Spinal cord (tissue), 10 donors: ENCODE measurements around the gene PRPH2. TPM values are rescaled to one million over a fixed set of nuclear protein-coding genes. Genes with fewer than 3 reads are reported as not detected.
"Not testable (repeated sequence)": the region's sequence is repeated elsewhere in the genome, so short reads cannot be mapped to it uniquely, and the experiment has no call there.

ENCODE experiments used
- DNase-seq, 6 donors: peaks; one replicate each; pipeline versions ENCODE4 v3.0.0 to v3.0.0-alpha.2; 2013 to 2015; ENCODE audit warnings: low spot score in 6 of 6, low read depth in 4 of 6
- H3K27ac ChIP-seq: one replicate; pipeline ENCODE4 v1.5.1; 2013; ENCODE audit warnings: low read depth, low read length, control low read depth
- H3K27me3 ChIP-seq: one replicate; pipeline ENCODE4 v1.6.1; 2013; ENCODE audit warnings: low read length; ENCODE audit not compliant: control insufficient read depth, insufficient read depth
- H3K36me3 ChIP-seq: one replicate; pipeline ENCODE4 v1.6.1; 2013; ENCODE audit warnings: low read length; ENCODE audit not compliant: control insufficient read depth, insufficient read depth
- H3K4me1 ChIP-seq: one replicate; pipeline ENCODE4 v1.6.1; 2013; ENCODE audit warnings: low read length; ENCODE audit not compliant: control insufficient read depth, insufficient read depth
- H3K4me3 ChIP-seq: one replicate; pipeline ENCODE4 v1.5.1; 2013; ENCODE audit warnings: low read depth, low read length, control low read depth
- H3K9me3 ChIP-seq: one replicate; pipeline ENCODE4 v1.6.1; 2013; ENCODE audit warnings: low read length; ENCODE audit not compliant: control insufficient read depth, insufficient read depth
- WGBS: methylation state at CpG from one replicate; pipeline ENCODE4 v1.1.5; 2013; ENCODE audit warnings: missing lambda C conversion rate; ENCODE audit not compliant: insufficient coverage; 5-methylcytosine and 5-hydroxymethylcytosine counted together
- polyA plus RNA-seq, 2 donors: library from polyadenylated mRNA; unstranded; fragments of 120-200 nt; gene quantifications; one replicate each; pipeline ENCODE4 v1.2.1, GENCODE V29; 2013; ENCODE audit not compliant: insufficient read length in 2 of 2
- total RNA-seq, 2 donors: library from RNA; depleted of rRNA in 1 of 2; stranded (reverse); fragments of 120-200 nt in 1 of 2; fragments of >200 nt in 1 of 2; gene quantifications; one replicate each; pipeline versions ENCODE4 v1.2.3 to v1.2.4, GENCODE V29; 2013 to 2014
- donor health status: healthy.

PRPH2 gene
- total and polyA plus RNA-seq, 4 donors: 5.1 to 9.0 (median 6.6) TPM

DNA sequence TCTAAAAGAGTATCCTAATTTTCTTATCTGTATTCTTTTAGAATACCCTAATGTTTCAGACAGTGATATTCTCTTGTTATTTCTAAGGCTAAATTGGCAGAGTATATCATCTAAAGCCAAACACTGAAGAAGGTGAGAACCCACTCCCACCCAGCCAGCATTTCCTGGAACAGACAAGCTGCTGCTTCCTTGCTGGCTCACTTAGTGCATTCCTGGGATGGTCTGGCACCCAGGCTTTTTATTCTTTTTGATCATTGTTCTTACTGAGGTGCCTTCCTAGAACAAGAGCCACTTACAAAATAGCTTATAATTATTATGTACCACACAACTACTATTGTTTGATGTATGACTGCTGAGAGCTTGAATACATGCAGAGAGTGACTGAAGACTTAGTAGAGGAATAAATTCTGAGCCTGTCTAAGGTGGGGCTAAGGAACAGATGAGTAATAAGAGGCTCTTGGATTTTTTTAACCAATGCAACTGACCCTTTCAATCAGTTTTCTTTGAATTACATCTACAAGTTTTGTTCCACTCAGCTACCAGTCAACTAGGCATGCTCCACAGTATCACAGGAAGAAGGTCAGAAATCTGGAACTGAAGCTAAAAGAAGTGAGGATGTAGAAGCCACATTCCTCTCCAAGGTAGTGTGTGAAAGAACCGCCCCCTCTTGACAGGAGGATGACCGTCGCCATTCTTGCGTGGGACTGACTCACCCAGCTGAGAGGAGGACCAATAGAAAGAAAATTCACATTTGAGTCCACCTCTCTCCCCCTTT lies 30.1 kb downstream of the PRPH2 start:
- Histone ChIP-seq H3K27me3 (no peaks in the 10 kb centered on the region), H3K36me3 (peaks cover 38% of the 10 kb centered on the region), H3K27ac (no peak overlapping the region), H3K9me3 (no peaks in the 10 kb centered on the region), H3K4me3 (no peak overlapping the region), H3K4me1 (no peaks in the 10 kb centered on the region)
- DNase-seq: peak in 1 of 6 donors; percentile 27
- no CpG with 5 or more reads among the region's 4 CpGs for WGBS

GRCh38 chr6:42690872-42691271 lies 31.5 kb downstream of the PRPH2 start:
- H3K36me3 ChIP-seq: peaks cover 46% of the 10 kb centered on the region
- H3K9me3 ChIP-seq: no peaks in the 10 kb centered on the region
- no peak overlapping the region for H3K27ac ChIP-seq
- 100% methylated on average over 1 of the region's 2 CpGs for WGBS
- H3K27me3 ChIP-seq: no peaks in the 10 kb centered on the region
- H3K4me1 ChIP-seq: no peaks in the 10 kb centered on the region
- H3K4me3 ChIP-seq: no peak overlapping the region
- no peak for DNase-seq

GRCh38 chr6:42690151-42690702 lies 32.2 kb downstream of the PRPH2 start:
- no peak for DNase-seq
- 100% methylated on average over 4 of the region's 5 CpGs for WGBS
- Histone ChIP-seq H3K4me3 (no peak overlapping the region), H3K36me3 (peaks cover 49% of the 10 kb centered on the region), H3K9me3 (no peaks in the 10 kb centered on the region), H3K4me1 (no peaks in the 10 kb centered on the region), H3K27me3 (no peaks in the 10 kb centered on the region), H3K27ac (no peak overlapping the region)

DNA sequence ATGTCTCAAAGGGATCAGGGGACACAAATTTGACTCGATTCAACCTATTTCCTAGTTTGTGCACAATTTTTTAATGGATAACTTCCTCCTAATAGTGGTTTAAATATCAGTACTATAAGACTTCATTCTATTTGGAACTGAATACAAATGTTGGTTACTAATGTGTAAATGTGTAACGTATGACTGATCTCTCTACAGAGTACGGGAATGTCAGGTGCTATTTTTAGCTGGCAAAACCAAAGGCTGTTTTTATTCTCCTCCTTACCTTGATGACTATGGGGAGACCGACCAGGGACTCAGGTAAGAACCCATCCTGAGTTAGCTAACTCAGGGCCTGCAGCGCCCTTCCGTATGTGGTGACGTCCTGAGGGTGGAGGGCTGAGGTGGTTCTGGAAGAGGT lies 33.0 kb downstream of the PRPH2 start:
- no peak overlapping the region for H3K27ac ChIP-seq
- WGBS: 100% methylated on average over 1 of the region's 7 CpGs
- no peaks in the 10 kb centered on the region for H3K4me1 ChIP-seq
- peaks cover 52% of the 10 kb centered on the region for H3K36me3 ChIP-seq
- H3K9me3 ChIP-seq: no peaks in the 10 kb centered on the region
- H3K4me3 ChIP-seq: no peak overlapping the region
- no peak for DNase-seq
- no peaks in the 10 kb centered on the region for H3K27me3 ChIP-seq

DNA sequence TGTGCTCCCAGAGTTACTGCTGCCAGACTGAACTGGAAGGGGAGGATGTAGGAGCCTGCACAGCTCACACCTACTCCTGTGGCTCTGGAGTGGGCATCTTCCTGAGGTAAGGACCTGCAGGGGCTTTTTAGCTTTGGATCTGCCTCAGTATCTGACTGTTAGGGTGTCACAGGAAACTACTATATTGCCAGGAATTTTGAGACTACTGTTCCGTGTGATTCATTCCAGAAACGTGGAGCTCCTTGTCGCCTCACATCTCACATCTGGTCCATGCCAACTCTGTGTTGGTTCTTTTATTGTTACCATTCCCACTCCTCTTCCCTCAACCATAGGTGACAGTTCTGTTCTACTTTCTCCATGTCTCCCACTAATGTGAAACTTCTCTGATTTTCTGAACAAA lies 34.1 kb downstream of the PRPH2 start:
- Histone ChIP-seq H3K27ac (no peak overlapping the region), H3K4me3 (no peak overlapping the region), H3K27me3 (no peaks in the 10 kb centered on the region), H3K36me3 (peaks cover 48% of the 10 kb centered on the region), H3K9me3 (no peaks in the 10 kb centered on the region), H3K4me1 (no peaks in the 10 kb centered on the region)
- WGBS: 97% methylated on average over 3 of the region's 3 CpGs
- DNase-seq: no peak

DNA sequence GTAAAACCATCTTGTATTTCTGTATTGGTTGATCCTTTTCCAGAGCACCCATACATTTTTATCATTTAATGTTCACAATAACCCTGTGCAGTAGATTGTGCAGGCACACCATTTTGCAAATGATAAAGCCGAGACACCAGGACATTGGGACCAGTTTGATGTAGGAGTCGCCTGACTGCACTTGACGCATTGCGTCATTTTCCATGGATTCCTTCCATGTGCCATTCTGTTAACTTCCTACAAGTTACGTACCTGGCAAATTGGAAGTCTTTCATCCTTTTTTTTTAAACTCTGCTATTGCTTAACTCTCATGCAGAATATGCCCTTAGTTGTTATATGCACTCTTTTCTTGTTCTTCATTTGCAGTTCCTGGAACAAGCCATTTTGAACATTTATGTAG lies 43.0 kb downstream of the PRPH2 start:
- H3K27ac ChIP-seq: no peak overlapping the region
- no peaks in the 10 kb centered on the region for H3K27me3 ChIP-seq
- H3K9me3 ChIP-seq: no peaks in the 10 kb centered on the region
- DNase-seq: no peak
- no peak overlapping the region for H3K4me3 ChIP-seq
- WGBS: 98% methylated on average over 5 of the region's 5 CpGs
- H3K36me3 ChIP-seq: peaks cover 45% of the 10 kb centered on the region
- H3K4me1 ChIP-seq: no peaks in the 10 kb centered on the region

DNA sequence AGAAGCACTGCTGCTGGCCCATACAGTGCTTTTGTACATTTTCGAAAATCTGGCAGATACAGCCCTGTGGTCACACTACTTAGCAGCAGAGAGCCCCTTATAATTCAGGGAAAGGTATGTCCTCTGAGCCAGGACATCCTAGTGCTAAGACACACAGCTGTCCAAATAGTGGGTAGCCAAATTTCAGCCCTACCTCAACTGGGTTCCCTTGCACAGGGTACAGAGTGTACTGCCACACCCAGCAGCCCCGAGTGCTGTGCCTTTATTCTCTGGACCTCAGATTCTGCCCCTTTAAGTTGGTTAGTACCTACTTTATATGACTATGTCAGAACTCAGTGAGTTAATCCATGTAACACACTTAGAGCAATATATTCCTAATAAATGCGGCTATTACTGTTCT lies 47.6 kb downstream of the PRPH2 start:
- Histone ChIP-seq H3K4me1 (no peaks in the 10 kb centered on the region), H3K27ac (no peak overlapping the region), H3K4me3 (no peak overlapping the region), H3K9me3 (no peaks in the 10 kb centered on the region), H3K27me3 (no peaks in the 10 kb centered on the region), H3K36me3 (peaks cover 45% of the 10 kb centered on the region)
- WGBS: 92% methylated on average over 2 of the region's 3 CpGs
- DNase-seq: no peak

GRCh38 chr6:42674368-42674767 lies 48.0 kb downstream of the PRPH2 start:
- WGBS: 87% methylated on average over 4 of the region's 6 CpGs
- H3K4me1 ChIP-seq, DNase-seq, H3K4me3 ChIP-seq, H3K27me3 ChIP-seq, H3K9me3 ChIP-seq, H3K27ac ChIP-seq: not testable (repeated sequence)
- peaks cover 49% of the 10 kb centered on the region for H3K36me3 ChIP-seq

- H3K4me1 ChIP-seq: no peaks in the 10 kb centered on the region
- no CpG with 5 or more reads among the region's 2 CpGs for WGBS
- no peaks in the 10 kb centered on the region for H3K9me3 ChIP-seq
- DNase-seq: no peak
- peaks cover 32% of the 10 kb centered on the region for H3K36me3 ChIP-seq
- no peaks in the 10 kb centered on the region for H3K27me3 ChIP-seq
- H3K4me3 ChIP-seq: no peak overlapping the region
- no peak overlapping the region for H3K27ac ChIP-seq
Observed at GRCh38 chr6:42664718-42665117, 57.7 kb downstream of the PRPH2 start.

GRCh38 chr6:42661540-42662153 lies 60.8 kb downstream of the PRPH2 start:
- WGBS: no CpG with 5 or more reads among the region's 5 CpGs
- H3K27ac ChIP-seq: no peak overlapping the region
- H3K4me3 ChIP-seq: no peak overlapping the region
- peaks cover 18% of the 10 kb centered on the region for H3K36me3 ChIP-seq
- DNase-seq: peak; percentile 19 to 94 (median 70)
- no peaks in the 10 kb centered on the region for H3K27me3 ChIP-seq
- no peaks in the 10 kb centered on the region for H3K9me3 ChIP-seq
- no peaks in the 10 kb centered on the region for H3K4me1 ChIP-seq
